ENCODE data around the gene PCDHGA12. TPM values are rescaled to one million over a fixed set of nuclear protein-coding genes. Genes with fewer than 3 reads are reported as not detected.
"Not testable (repeated sequence)": the region's sequence is repeated elsewhere in the genome, so short reads cannot be mapped to it uniquely, and the experiment has no call there.

PCDHGA12 gene
- total and polyA plus RNA-seq, 2 donors, result 0.71 to 0.80 TPM

DNA sequence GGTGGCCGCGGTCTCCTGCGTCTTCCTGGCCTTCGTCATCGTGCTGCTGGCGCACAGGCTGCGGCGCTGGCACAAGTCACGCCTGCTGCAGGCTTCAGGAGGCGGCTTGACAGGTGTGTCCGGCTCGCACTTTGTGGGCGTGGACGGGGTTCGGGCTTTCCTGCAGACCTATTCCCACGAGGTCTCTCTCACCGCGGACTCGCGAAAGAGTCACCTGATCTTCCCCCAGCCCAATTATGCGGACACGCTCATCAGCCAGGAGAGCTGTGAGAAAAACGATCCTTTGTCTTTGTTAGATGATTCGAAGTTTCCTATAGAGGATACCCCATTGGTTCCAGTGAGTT, 15.1 kb upstream of the PCDHGA12 start:
- DNase-seq (ENCODE audit: low read depth in 6 of 9, low spot score in 9 of 9); H3K4me1 ChIP-seq (ENCODE audit: control insufficient read depth in 2 of 2, insufficient read depth in 2 of 2, low read length in 2 of 2); H3K4me3 ChIP-seq (ENCODE audit: low read length in 2 of 2); H3K27ac ChIP-seq (ENCODE audit: low read depth in 1 of 2, low read length in 1 of 2); H3K36me3 ChIP-seq (ENCODE audit: control insufficient read depth in 2 of 2, insufficient read depth in 2 of 2, low read length in 1 of 2): not testable (repeated sequence)
- Histone ChIP-seq H3K27me3 (ENCODE audit: control insufficient read depth in 2 of 2, insufficient read depth in 1 of 2, low read length in 1 of 2) (peaks cover 48 to 94% of the 10 kb centered on the region in 2 donors), H3K9me3 (ENCODE audit: control insufficient read depth in 2 of 2, insufficient read depth in 1 of 2, low read length in 1 of 2) (peaks cover 12 to 27% of the 10 kb centered on the region in 2 donors)
- WGBS, result 28% methylated on average over 24 of the region's 24 CpGs

DNA sequence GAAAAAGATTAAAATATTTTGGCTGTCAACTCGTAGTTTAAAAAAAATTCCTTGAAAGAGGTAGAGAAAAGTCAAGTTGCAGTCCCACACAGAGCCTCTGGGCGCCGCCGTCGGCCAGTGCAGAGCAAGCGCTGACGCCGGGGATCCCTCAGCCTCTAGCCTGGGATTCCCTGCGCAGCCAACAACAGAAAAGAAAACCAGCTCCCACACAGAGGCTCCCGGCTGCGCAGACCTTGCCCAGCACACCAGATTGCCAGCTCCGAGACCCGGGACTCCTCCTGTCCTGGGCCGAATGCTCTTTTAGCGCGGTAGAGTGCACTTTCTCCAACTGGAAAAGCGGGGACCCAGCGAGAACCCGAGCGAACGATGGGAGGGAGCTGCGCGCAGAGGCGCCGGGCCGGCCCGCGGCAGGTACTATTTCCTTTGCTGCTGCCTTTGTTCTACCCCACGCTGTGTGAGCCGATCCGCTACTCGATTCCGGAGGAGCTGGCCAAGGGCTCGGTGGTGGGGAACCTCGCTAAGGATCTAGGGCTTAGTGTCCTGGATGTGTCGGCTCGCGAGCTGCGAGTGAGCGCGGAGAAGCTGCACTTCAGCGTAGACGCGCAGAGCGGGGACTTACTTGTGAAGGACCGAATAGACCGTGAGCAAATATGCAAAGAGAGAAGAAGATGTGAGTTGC, 12.7 kb upstream of the PCDHGA12 start, which contains the start of gene PCDHGB7:
Gene PCDHGB7 (plus strand): TSS at position 184 of the 679 bp plus-strand sequence. CDS start 183 bp downstream, at position 367.
- H3K4me3 ChIP-seq (ENCODE audit: low read length in 2 of 2), result peak within 1 kb of the TSS; percentile 20 to 29
- peaks cover 61 to 100% of the 10 kb centered on the region in 2 donors for H3K27me3 ChIP-seq (ENCODE audit: control insufficient read depth in 2 of 2, insufficient read depth in 1 of 2, low read length in 1 of 2)
- not testable (repeated sequence) for H3K36me3 ChIP-seq (ENCODE audit: control insufficient read depth in 2 of 2, insufficient read depth in 2 of 2, low read length in 1 of 2); H3K27ac ChIP-seq (ENCODE audit: low read depth in 1 of 2, low read length in 1 of 2)
- peaks cover 0 to 10% of the 10 kb centered on the region in 2 donors for H3K4me1 ChIP-seq (ENCODE audit: control insufficient read depth in 2 of 2, insufficient read depth in 2 of 2, low read length in 2 of 2)
- WGBS, result 6% methylated on average over 47 of the region's 47 CpGs
- H3K9me3 ChIP-seq (ENCODE audit: control insufficient read depth in 2 of 2, insufficient read depth in 1 of 2, low read length in 1 of 2), result peaks cover 18 to 37% of the 10 kb centered on the region in 2 donors
- peak in 6 of 9 donors; percentile 19 to 69 (median 34) for DNase-seq (ENCODE audit: low read depth in 6 of 9, low spot score in 9 of 9)

DNA sequence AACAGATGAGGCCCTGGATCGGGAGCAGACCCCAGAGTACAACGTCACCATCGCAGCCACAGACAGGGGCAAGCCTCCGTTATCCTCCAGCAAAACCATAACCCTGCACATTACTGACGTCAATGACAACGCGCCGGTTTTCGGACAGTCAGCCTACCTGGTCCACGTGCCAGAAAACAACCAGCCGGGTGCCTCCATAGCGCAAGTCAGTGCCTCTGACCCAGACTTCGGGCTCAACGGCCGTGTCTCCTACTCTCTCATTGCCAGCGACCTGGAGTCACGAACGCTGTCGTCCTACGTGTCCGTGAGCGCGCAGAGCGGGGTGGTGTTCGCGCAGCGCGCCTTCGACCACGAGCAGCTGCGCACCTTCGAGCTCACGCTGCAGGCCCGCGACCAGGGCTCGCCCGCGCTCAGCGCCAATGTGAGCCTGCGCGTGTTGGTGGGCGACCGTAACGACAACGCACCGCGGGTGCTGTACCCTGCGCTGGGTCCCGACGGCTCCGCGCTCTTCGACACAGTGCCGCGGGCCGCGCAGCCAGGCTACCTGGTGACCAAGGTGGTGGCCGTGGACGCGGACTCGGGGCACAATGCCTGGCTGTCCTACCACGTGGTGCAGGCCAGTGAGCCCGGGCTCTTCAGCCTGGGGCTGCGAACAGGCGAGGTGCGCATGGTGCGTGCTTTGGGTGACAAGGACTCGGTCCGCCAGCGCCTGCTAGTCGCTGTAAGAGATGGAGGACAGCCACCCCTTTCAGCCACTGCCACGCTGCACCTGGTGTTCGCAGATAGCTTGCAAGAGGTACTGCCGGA, 11.0 kb upstream of the PCDHGA12 start:
- DNase-seq (ENCODE audit: low read depth in 6 of 9, low spot score in 9 of 9), result no peak
- Histone ChIP-seq H3K9me3 (ENCODE audit: control insufficient read depth in 2 of 2, insufficient read depth in 1 of 2, low read length in 1 of 2) (peaks cover 19 to 36% of the 10 kb centered on the region in 2 donors), H3K27ac (ENCODE audit: low read depth in 1 of 2, low read length in 1 of 2) (no peak overlapping the region), H3K4me3 (ENCODE audit: low read length in 2 of 2) (no peak overlapping the region), H3K4me1 (ENCODE audit: control insufficient read depth in 2 of 2, insufficient read depth in 2 of 2, low read length in 2 of 2) (peaks cover 0 to 6% of the 10 kb centered on the region in 2 donors), H3K36me3 (ENCODE audit: control insufficient read depth in 2 of 2, insufficient read depth in 2 of 2, low read length in 1 of 2) (no peaks in the 10 kb centered on the region), H3K27me3 (ENCODE audit: control insufficient read depth in 2 of 2, insufficient read depth in 1 of 2, low read length in 1 of 2) (peaks cover 56 to 96% of the 10 kb centered on the region in 2 donors)
- WGBS, result 44% methylated on average over 74 of the region's 74 CpGs

DNA sequence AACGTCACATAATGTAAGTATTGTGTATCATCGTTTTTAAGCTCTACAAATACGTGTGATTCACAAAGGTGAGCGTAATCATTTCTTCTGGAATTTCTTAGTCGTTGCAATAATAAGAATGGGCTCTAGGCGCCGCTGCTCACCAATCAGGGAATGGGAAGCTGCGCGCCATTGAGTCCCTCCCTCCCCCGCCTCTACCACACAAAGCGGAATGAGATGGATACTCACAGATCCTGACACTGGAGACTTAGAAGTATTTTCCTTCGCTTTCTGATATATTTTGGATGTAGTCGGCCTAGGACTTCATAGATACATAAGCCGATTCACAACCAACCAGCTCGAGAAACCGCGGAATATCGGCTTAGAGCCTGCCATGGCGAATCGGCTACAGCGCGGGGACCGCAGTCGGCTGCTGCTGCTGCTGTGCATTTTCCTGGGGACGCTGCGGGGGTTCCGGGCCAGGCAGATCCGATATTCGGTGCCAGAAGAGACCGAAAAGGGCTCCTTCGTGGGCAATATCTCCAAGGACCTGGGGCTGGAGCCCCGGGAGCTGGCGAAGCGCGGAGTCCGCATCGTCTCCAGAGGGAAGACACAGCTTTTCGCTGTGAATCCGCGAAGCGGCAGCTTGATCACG, 9.3 kb upstream of the PCDHGA12 start, which contains the start of gene PCDHGA11:
Gene PCDHGA11 (plus strand): TSS at position 197 of the 634 bp plus-strand sequence. CDS start 177 bp downstream, at position 374.
- H3K27ac ChIP-seq (ENCODE audit: low read depth in 1 of 2, low read length in 1 of 2), result no peak within 1 kb of the TSS
- 8% methylated on average over 42 of the region's 42 CpGs for WGBS
- H3K4me1 ChIP-seq (ENCODE audit: control insufficient read depth in 2 of 2, insufficient read depth in 2 of 2, low read length in 2 of 2), result peaks cover 0 to 6% of the 10 kb centered on the region in 2 donors
- peak in 5 of 9 donors; percentile 24 to 76 (median 48) for DNase-seq (ENCODE audit: low read depth in 6 of 9, low spot score in 9 of 9)
- no peaks in the 10 kb centered on the region for H3K36me3 ChIP-seq (ENCODE audit: control insufficient read depth in 2 of 2, insufficient read depth in 2 of 2, low read length in 1 of 2)
- H3K4me3 ChIP-seq (ENCODE audit: low read length in 2 of 2), result peak within 1 kb of the TSS; percentile 43
- peaks cover 19 to 36% of the 10 kb centered on the region in 2 donors for H3K9me3 ChIP-seq (ENCODE audit: control insufficient read depth in 2 of 2, insufficient read depth in 1 of 2, low read length in 1 of 2)
- peaks cover 48 to 88% of the 10 kb centered on the region in 2 donors for H3K27me3 ChIP-seq (ENCODE audit: control insufficient read depth in 2 of 2, insufficient read depth in 1 of 2, low read length in 1 of 2)

DNA sequence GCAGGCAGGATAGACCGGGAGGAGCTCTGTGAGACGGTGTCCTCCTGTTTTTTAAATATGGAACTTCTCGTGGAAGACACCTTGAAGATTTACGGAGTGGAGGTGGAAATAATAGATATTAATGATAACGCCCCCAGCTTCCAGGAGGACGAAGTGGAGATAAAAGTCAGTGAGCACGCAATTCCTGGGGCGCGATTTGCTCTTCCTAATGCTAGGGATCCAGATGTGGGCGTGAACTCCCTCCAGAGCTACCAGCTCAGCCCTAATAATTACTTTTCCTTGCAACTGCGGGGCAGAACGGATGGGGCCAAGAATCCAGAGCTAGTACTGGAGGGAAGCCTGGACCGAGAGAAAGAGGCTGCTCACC, 8.8 kb upstream of the PCDHGA12 start:
- no peak for DNase-seq (ENCODE audit: low read depth in 6 of 9, low spot score in 9 of 9)
- peaks cover 0 to 6% of the 10 kb centered on the region in 2 donors for H3K4me1 ChIP-seq (ENCODE audit: control insufficient read depth in 2 of 2, insufficient read depth in 2 of 2, low read length in 2 of 2)
- WGBS, result 12% methylated on average over 13 of the region's 13 CpGs
- no peaks in the 10 kb centered on the region for H3K36me3 ChIP-seq (ENCODE audit: control insufficient read depth in 2 of 2, insufficient read depth in 2 of 2, low read length in 1 of 2)
- H3K4me3 ChIP-seq (ENCODE audit: low read length in 2 of 2), result peak overlapping the region; percentile 43
- peaks cover 19 to 36% of the 10 kb centered on the region in 2 donors for H3K9me3 ChIP-seq (ENCODE audit: control insufficient read depth in 2 of 2, insufficient read depth in 1 of 2, low read length in 1 of 2)
- H3K27me3 ChIP-seq (ENCODE audit: control insufficient read depth in 2 of 2, insufficient read depth in 1 of 2, low read length in 1 of 2), result peaks cover 45 to 88% of the 10 kb centered on the region in 2 donors
- H3K27ac ChIP-seq (ENCODE audit: low read depth in 1 of 2, low read length in 1 of 2), result no peak overlapping the region

DNA sequence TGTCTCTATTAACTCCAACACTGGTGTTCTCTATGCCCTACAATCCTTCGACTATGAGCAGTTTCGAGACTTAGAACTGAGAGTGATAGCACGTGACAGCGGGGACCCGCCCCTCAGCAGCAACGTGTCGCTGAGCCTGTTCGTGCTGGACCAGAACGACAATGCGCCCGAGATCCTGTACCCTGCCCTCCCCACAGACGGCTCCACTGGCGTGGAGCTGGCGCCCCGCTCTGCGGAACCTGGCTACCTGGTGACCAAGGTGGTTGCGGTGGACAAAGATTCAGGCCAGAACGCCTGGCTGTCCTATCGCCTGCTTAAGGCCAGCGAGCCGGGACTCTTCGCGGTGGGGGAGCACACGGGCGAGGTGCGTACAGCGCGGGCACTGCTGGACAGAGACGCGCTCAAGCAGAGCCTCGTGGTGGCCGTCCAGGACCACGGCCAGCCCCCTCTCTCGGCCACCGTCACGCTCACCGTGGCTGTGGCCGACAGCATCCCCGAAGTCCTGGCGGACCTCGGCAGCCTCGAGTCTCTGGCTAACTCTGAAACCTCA, 7.5 kb upstream of the PCDHGA12 start:
- 35% methylated on average over 42 of the region's 42 CpGs for WGBS
- Histone ChIP-seq H3K4me1 (ENCODE audit: control insufficient read depth in 2 of 2, insufficient read depth in 2 of 2, low read length in 2 of 2) (peaks cover 0 to 6% of the 10 kb centered on the region in 2 donors), H3K9me3 (ENCODE audit: control insufficient read depth in 2 of 2, insufficient read depth in 1 of 2, low read length in 1 of 2) (peaks cover 22 to 42% of the 10 kb centered on the region in 2 donors), H3K27me3 (ENCODE audit: control insufficient read depth in 2 of 2, insufficient read depth in 1 of 2, low read length in 1 of 2) (peaks cover 39 to 88% of the 10 kb centered on the region in 2 donors), H3K4me3 (ENCODE audit: low read length in 2 of 2) (no peak overlapping the region), H3K27ac (ENCODE audit: low read depth in 1 of 2, low read length in 1 of 2) (no peak overlapping the region), H3K36me3 (ENCODE audit: control insufficient read depth in 2 of 2, insufficient read depth in 2 of 2, low read length in 1 of 2) (no peaks in the 10 kb centered on the region)
- DNase-seq (ENCODE audit: low read depth in 6 of 9, low spot score in 9 of 9), result no peak

DNA sequence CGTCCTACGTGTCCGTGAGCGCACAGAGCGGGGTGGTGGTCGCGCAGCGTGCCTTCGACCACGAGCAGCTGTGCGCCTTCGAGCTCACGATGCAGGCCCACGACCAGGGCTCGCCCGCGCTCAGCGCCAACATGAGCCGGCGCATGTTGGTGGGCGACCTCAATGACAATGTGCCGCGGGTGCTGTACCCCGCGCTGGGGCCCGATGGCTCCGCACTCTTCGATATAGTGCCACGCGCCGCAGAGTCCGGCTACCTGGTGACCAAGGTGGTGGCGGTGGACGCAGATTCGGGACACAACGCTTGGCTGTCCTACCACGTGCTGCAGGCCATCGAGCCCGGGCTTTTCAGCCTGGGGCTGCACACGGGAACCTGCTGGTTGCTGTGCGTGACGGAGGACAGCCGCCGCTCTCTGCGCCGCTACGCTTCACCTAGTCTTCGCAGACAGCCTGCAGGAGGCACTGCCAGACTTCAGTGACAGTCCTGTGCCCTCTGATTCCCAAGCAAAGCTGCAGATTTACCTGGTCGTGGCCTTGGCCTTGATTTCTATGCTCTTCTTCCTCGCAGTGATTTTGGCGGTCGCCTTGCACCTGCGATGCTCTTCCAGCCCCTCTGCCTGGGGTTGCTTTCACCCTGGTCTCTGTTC, 2.4 kb upstream of the PCDHGA12 start:
- no peak for DNase-seq (ENCODE audit: low read depth in 6 of 9, low spot score in 9 of 9)
- 67% methylated on average over 53 of the region's 53 CpGs for WGBS
- H3K27me3 ChIP-seq (ENCODE audit: control insufficient read depth in 2 of 2, insufficient read depth in 1 of 2, low read length in 1 of 2), result peaks cover 21 to 85% of the 10 kb centered on the region in 2 donors
- no peak overlapping the region for H3K27ac ChIP-seq (ENCODE audit: low read depth in 1 of 2, low read length in 1 of 2)
- H3K36me3 ChIP-seq (ENCODE audit: control insufficient read depth in 2 of 2, insufficient read depth in 2 of 2, low read length in 1 of 2), result no peaks in the 10 kb centered on the region
- H3K4me1 ChIP-seq (ENCODE audit: control insufficient read depth in 2 of 2, insufficient read depth in 2 of 2, low read length in 2 of 2), result no peaks in the 10 kb centered on the region
- H3K4me3 ChIP-seq (ENCODE audit: low read length in 2 of 2), result no peak overlapping the region
- H3K9me3 ChIP-seq (ENCODE audit: control insufficient read depth in 2 of 2, insufficient read depth in 1 of 2, low read length in 1 of 2), result peaks cover 17 to 35% of the 10 kb centered on the region in 2 donors

DNA sequence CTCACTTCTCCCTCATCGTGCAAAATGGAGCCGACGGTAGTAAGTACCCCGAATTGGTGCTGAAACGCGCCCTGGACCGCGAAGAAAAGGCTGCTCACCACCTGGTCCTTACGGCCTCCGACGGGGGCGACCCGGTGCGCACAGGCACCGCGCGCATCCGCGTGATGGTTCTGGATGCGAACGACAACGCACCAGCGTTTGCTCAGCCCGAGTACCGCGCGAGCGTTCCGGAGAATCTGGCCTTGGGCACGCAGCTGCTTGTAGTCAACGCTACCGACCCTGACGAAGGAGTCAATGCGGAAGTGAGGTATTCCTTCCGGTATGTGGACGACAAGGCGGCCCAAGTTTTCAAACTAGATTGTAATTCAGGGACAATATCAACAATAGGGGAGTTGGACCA, 979 bp downstream of the PCDHGA12 start:
- Histone ChIP-seq H3K4me3 (ENCODE audit: low read length in 2 of 2) (peak overlapping the region in 1 of 2 donors; percentile 14), H3K27me3 (ENCODE audit: control insufficient read depth in 2 of 2, insufficient read depth in 1 of 2, low read length in 1 of 2) (peaks cover 18 to 73% of the 10 kb centered on the region in 2 donors), H3K4me1 (ENCODE audit: control insufficient read depth in 2 of 2, insufficient read depth in 2 of 2, low read length in 2 of 2) (no peaks in the 10 kb centered on the region), H3K27ac (ENCODE audit: low read depth in 1 of 2, low read length in 1 of 2) (no peak overlapping the region), H3K9me3 (ENCODE audit: control insufficient read depth in 2 of 2, insufficient read depth in 1 of 2, low read length in 1 of 2) (peaks cover 17 to 30% of the 10 kb centered on the region in 2 donors), H3K36me3 (ENCODE audit: control insufficient read depth in 2 of 2, insufficient read depth in 2 of 2, low read length in 1 of 2) (no peaks in the 10 kb centered on the region)
- 21% methylated on average over 37 of the region's 37 CpGs for WGBS
- no peak for DNase-seq (ENCODE audit: low read depth in 6 of 9, low spot score in 9 of 9)

All from thymus (tissue), 11 donors.